HEK293 (cell line): Measurements from ENCODE around the gene NME1.

Experiments used
- CTCF ChIA-PET: fragments of 350-600 bp; formaldehyde crosslinking; extraction: SDS; loops from one replicate; lab custom pipeline; 2021; ENCODE audit warnings: antibody characterized with exemption; lab: Yijun Ruan, JAX
- POLR2A ChIA-PET: fragments of 300-600 bp; formaldehyde crosslinking; extraction: SDS; loops from one replicate; lab custom pipeline; 2020; ENCODE audit warnings: antibody characterized with exemption, inconsistent platforms; lab: Yijun Ruan, JAX
- H3K27ac ChIP-seq: fragments of 200-500 bp; sonication (Bioruptor generic); 2 replicates; pipeline ENCODE4 v1.5.1; 2014; ENCODE audit warnings: low read depth, low read length, control low read depth, inconsistent platforms; ENCODE audit errors: extremely low read depth
- H3K36me3 ChIP-seq, 2 experiments: fragments of 200-500 bp in 1 of 2; sonication (Bioruptor generic) in 1 of 2; 1 replicate in 1 of 2; 2 replicates in 1 of 2; pipeline ENCODE4 v1.5.1; 2014 to 2017; ENCODE audit warnings: inconsistent platforms in 2 of 2, low read length in 2 of 2; ENCODE audit not compliant: control insufficient read depth in 2 of 2, insufficient read depth in 1 of 2
- H3K4me1 ChIP-seq: fragments of 200-500 bp; sonication (Bioruptor generic); 2 replicates; pipeline ENCODE4 v1.5.1; 2014; ENCODE audit warnings: mild to moderate bottlenecking, low read length, inconsistent platforms; ENCODE audit not compliant: control insufficient read depth, insufficient read depth
- H3K4me3 ChIP-seq: 2 replicates; pipeline ENCODE4 v1.5.1; 2011; ENCODE audit warnings: low read depth, mild to moderate bottlenecking, control low read depth, low read length, moderate library complexity
- H3K9me3 ChIP-seq: fragments of 200-500 bp; sonication (Bioruptor generic); 2 replicates; pipeline ENCODE4 v1.5.1; 2014; ENCODE audit warnings: low read depth, low read length, inconsistent platforms; ENCODE audit not compliant: control insufficient read depth, insufficient read depth
- BCL11A ChIP-seq: fragments of 450-650 bp; formaldehyde crosslinking; IDR thresholded peaks from 2 replicates; pipeline ENCODE4 v1.5.1; 2016; ENCODE audit warnings: low read depth, missing biosample characterization, missing genetic modification characterization
- CTCF ChIP-seq: fragments of 450-650 bp; formaldehyde crosslinking; IDR thresholded peaks from 2 replicates; pipeline ENCODE4 v1.5.1; 2016; ENCODE audit warnings: missing biosample characterization, missing genetic modification characterization
- GFI1B ChIP-seq: fragments of 450-650 bp; formaldehyde crosslinking; IDR thresholded peaks from 2 replicates; pipeline ENCODE4 v1.5.1; 2016; ENCODE audit warnings: missing biosample characterization, missing genetic modification characterization
- GLIS2 ChIP-seq: fragments of 450-650 bp; formaldehyde crosslinking; IDR thresholded peaks from 2 replicates; pipeline ENCODE4 v1.5.1; 2016; ENCODE audit warnings: missing biosample characterization, missing genetic modification characterization
- HIC1 ChIP-seq: fragments of 450-650 bp; formaldehyde crosslinking; IDR thresholded peaks from 2 replicates; pipeline ENCODE4 v1.5.1; 2016; ENCODE audit warnings: missing biosample characterization, missing genetic modification characterization
- KLF7 ChIP-seq: fragments of 450-650 bp; formaldehyde crosslinking; IDR thresholded peaks from 2 replicates; pipeline ENCODE4 v1.5.1; 2016; ENCODE audit warnings: missing biosample characterization, missing genetic modification characterization, borderline replicate concordance
- KLF8 ChIP-seq: fragments of 450-650 bp; formaldehyde crosslinking; IDR thresholded peaks from 2 replicates; pipeline ENCODE4 v1.5.1; 2016; ENCODE audit warnings: missing biosample characterization, missing genetic modification characterization
- PRDM1 ChIP-seq: fragments of 450-650 bp; formaldehyde crosslinking; IDR thresholded peaks from 2 replicates; pipeline ENCODE4; 2016; ENCODE audit warnings: missing biosample characterization, missing genetic modification characterization
- REST ChIP-seq: fragments of 450-650 bp; formaldehyde crosslinking; IDR thresholded peaks from 2 replicates; pipeline ENCODE4 v1.5.1; 2016; ENCODE audit warnings: missing biosample characterization, missing genetic modification characterization
- YY1 ChIP-seq: fragments of 450-650 bp; formaldehyde crosslinking; IDR thresholded peaks from 2 replicates; pipeline ENCODE4 v1.5.1; 2018; ENCODE audit warnings: missing biosample characterization, missing genetic modification characterization
- YY2 ChIP-seq: fragments of 450-650 bp; formaldehyde crosslinking; IDR thresholded peaks from 2 replicates; pipeline ENCODE4 v1.5.1; 2016; ENCODE audit warnings: missing biosample characterization, missing genetic modification characterization
- ZBTB7A ChIP-seq: fragments of 450-650 bp; formaldehyde crosslinking; IDR thresholded peaks from 2 replicates; pipeline ENCODE4 v1.5.1; 2016; ENCODE audit warnings: low read depth, missing biosample characterization, missing genetic modification characterization
- ZNF2 ChIP-seq: fragments of 450-650 bp; formaldehyde crosslinking; IDR thresholded peaks from 2 replicates; pipeline ENCODE4 v1.5.1; 2016; ENCODE audit warnings: missing biosample characterization, missing genetic modification characterization
- ZNF202 ChIP-seq: fragments of 450-650 bp; formaldehyde crosslinking; IDR thresholded peaks from 2 replicates; pipeline ENCODE4 v1.5.1; 2016; ENCODE audit warnings: missing biosample characterization, missing genetic modification characterization, borderline replicate concordance
- ZNF362 ChIP-seq: fragments of 450-650 bp; formaldehyde crosslinking; IDR thresholded peaks from 2 replicates; pipeline ENCODE4 v1.5.1; 2016; ENCODE audit warnings: missing biosample characterization, missing genetic modification characterization
- ZNF391 ChIP-seq: fragments of 450-650 bp; formaldehyde crosslinking; IDR thresholded peaks from 2 replicates; pipeline ENCODE4 v1.5.1; 2016; ENCODE audit warnings: low read depth, missing biosample characterization, missing genetic modification characterization, borderline replicate concordance
- ZNF394 ChIP-seq: fragments of 450-650 bp; formaldehyde crosslinking; IDR thresholded peaks from 2 replicates; pipeline ENCODE4 v1.5.1; 2016; ENCODE audit warnings: missing biosample characterization, missing genetic modification characterization, mild to moderate bottlenecking, moderate library complexity, borderline replicate concordance
- ZNF404 ChIP-seq: fragments of 450-650 bp; formaldehyde crosslinking; IDR thresholded peaks from 2 replicates; pipeline ENCODE4 v1.5.1; 2017; ENCODE audit warnings: missing biosample characterization, missing genetic modification characterization
- ZNF513 ChIP-seq: fragments of 450-650 bp; IDR thresholded peaks from 2 replicates; pipeline ENCODE4 v1.5.1; 2018; ENCODE audit warnings: missing biosample characterization, missing genetic modification characterization
- ZNF521 ChIP-seq: fragments of 450-650 bp; formaldehyde crosslinking; IDR thresholded peaks from 2 replicates; pipeline ENCODE4 v1.5.1; 2017; ENCODE audit warnings: missing biosample characterization, mild to moderate bottlenecking, missing genetic modification characterization
- ZNF544 ChIP-seq: fragments of 450-650 bp; formaldehyde crosslinking; IDR thresholded peaks from 2 replicates; pipeline ENCODE4 v1.5.0; 2017; ENCODE audit warnings: missing biosample characterization, missing genetic modification characterization
- ZNF585B ChIP-seq: fragments of 450-650 bp; formaldehyde crosslinking; IDR thresholded peaks from 2 replicates; pipeline ENCODE4 v1.5.1; 2016; ENCODE audit warnings: missing biosample characterization, missing genetic modification characterization
- ZNF843 ChIP-seq: fragments of 450-650 bp; formaldehyde crosslinking; IDR thresholded peaks from 2 replicates; pipeline ENCODE4 v1.5.1; 2016; ENCODE audit warnings: missing biosample characterization, missing genetic modification characterization

The NME1 gene

GRCh38 chr17:51166987-51167931, 13.9 kb downstream of the NME1 start (continued):
- TF ChIP-seq ZNF2 (tag by site-specific recombination) (peak; percentile 76; the same call in 1 of the 2 replicates), HIC1 (tag by site-specific recombination) (peak; percentile 66; the same call in 1 of the 2 replicates), ZNF202 (no peak), REST (tag by site-specific recombination) (peak; percentile 40; the same call in 1 of the 2 replicates), ZNF394 (no peak; the same call in 1 of the 2 replicates), GLIS2 (tag by site-specific recombination) (peak; percentile 91), BCL11A (tag by site-specific recombination) (0 out of 2 replicates have a peak, but pooled peaks have one; percentile 32), KLF7 (0 out of 2 replicates have a peak, but pooled peaks have one; percentile 17), ZNF843 (tag by site-specific recombination) (peak; percentile 45), ZNF391 (tag by site-specific recombination) (peak; percentile 71; the same call in 1 of the 2 replicates), CTCF (tag by site-specific recombination) (peak; percentile 91), YY2 (tag by site-specific recombination) (0 out of 2 replicates have a peak, but pooled peaks have one; percentile 47), ZNF521 (tag by site-specific recombination) (no peak), GFI1B (no peak), KLF8 (tag by site-specific recombination) (peak; percentile 63; the same call in 1 of the 2 replicates)

- Histone ChIP-seq H3K4me1 (0 out of 2 replicates have a peak, but pooled peaks cover 5% of the 10 kb centered on the region), H3K4me3 (no peak overlapping the region), H3K27ac (no peak overlapping the region), H3K36me3 (peaks cover 55 to 64% of the 10 kb centered on the region in 2 experiments), H3K9me3 (no peaks in the 10 kb centered on the region)
- TF ChIP-seq PRDM1 (peak; percentile 95), ZNF513 (tag by site-specific recombination) (no peak), ZNF404 (no peak), BCL11A (tag by site-specific recombination) (no peak), ZNF544 (no peak), ZNF362 (tag by site-specific recombination) (0 out of 2 replicates have a peak, but pooled peaks have one; percentile 21), ZNF585B (tag by site-specific recombination) (no peak), YY1 (tag by site-specific recombination) (no peak), ZBTB7A (tag by site-specific recombination) (no peak)
- POLR2A ChIA-PET, result interaction anchor here (0.7 kb wide), 1 partner anchor 13 kb away, joined by 3 read pairs; no protein-coding TSS in a partner anchor
- CTCF ChIA-PET, result no interaction called here
Measured at GRCh38 chr17:51169340-51169739, 16.0 kb downstream of the NME1 start.
